OCI-M1 (cell line): Measurements from ENCODE around the gene PRRC2A.

ENCODE experiments used
- DNase-seq: peaks from one replicate; lab custom pipeline; 2025; lab: John Stamatoyannopoulos, UW

PRRC2A gene

GRCh38 chr6:31626952-31627351, 6.4 kb downstream of the PRRC2A start:
- no peak for DNase-seq

GRCh38 chr6:31627690-31628287, 7.3 kb downstream of the PRRC2A start:
- DNase-seq: no peak

GRCh38 chr6:31629014-31629413, 8.5 kb downstream of the PRRC2A start:
- no peak for DNase-seq

- DNase-seq: no peak
Measured at GRCh38 chr6:31630177-31630934, 9.8 kb downstream of the PRRC2A start.

- DNase-seq: no peak
Measured at GRCh38 chr6:31631209-31631608, 10.7 kb downstream of the PRRC2A start.

GRCh38 chr6:31631681-31632278, 11.3 kb downstream of the PRRC2A start:
- DNase-seq: no peak

- DNase-seq: no peak
Measured at GRCh38 chr6:31632279-31632946, 11.9 kb downstream of the PRRC2A start.

GRCh38 chr6:31633447-31633846, 12.9 kb downstream of the PRRC2A start:
- no peak for DNase-seq

- no peak for DNase-seq
Measured at GRCh38 chr6:31634131-31634530, 13.6 kb downstream of the PRRC2A start.

- DNase-seq: no peak
Measured at GRCh38 chr6:31634969-31635575, 14.6 kb downstream of the PRRC2A start.

- DNase-seq: no peak
Measured at GRCh38 chr6:31636698-31637596, 16.4 kb downstream of the PRRC2A start.

- DNase-seq: no peak
Measured at GRCh38 chr6:31639043-31639442, 18.5 kb downstream of the PRRC2A start.

- DNase-seq: no peak
Measured at GRCh38 chr6:31639449-31639861, 18.9 kb downstream of the PRRC2A start.

GRCh38 chr6:31640612-31641011, 20.1 kb downstream of the PRRC2A start:
- no peak for DNase-seq

- DNase-seq: no peak
Measured at GRCh38 chr6:31641370-31641769, 20.9 kb downstream of the PRRC2A start.

GRCh38 chr6:31642798-31643570, 22.5 kb downstream of the PRRC2A start:
- no peak for DNase-seq

- DNase-seq: no peak
Measured at GRCh38 chr6:31643818-31644454, 23.4 kb downstream of the PRRC2A start.

GRCh38 chr6:31645325-31645724, 24.8 kb downstream of the PRRC2A start:
- DNase-seq: no peak

- peak; percentile 93 for DNase-seq
Measured at GRCh38 chr6:31651602-31652191, 31.2 kb downstream of the PRRC2A start.
